HepG2 (cell line): ENCODE measurements around the gene HACD2. TPM values are rescaled to one million over a fixed set of nuclear protein-coding genes. Genes with fewer than 3 reads are reported as not detected.

Experiments used
- ASH2L ChIP-seq: fragments of 300-600, 200-600 bp; sonication (generic); IDR thresholded peaks from 2 replicates; pipeline ENCODE4 v1.7.0; 2017; ENCODE audit warnings: low read depth, mild to moderate bottlenecking, moderate library complexity, mixed read lengths, low read length; ENCODE audit not compliant: insufficient read length
- DRAP1 ChIP-seq: IDR thresholded peaks from 2 replicates; pipeline ENCODE4 v1.6.1; 2016; ENCODE audit warnings: missing genetic modification reagents, missing compliant biosample characterization
- GATAD2A ChIP-seq: IDR thresholded peaks from 2 replicates; pipeline ENCODE4 v1.6.1; 2016
- GLI4 ChIP-seq: sonication (generic); formaldehyde crosslinking; IDR thresholded peaks from 2 replicates; pipeline ENCODE4 v1.5.1; 2020; ENCODE audit warnings: missing genetic modification reagents, mild to moderate bottlenecking, moderate library complexity, borderline replicate concordance
- HMG20B ChIP-seq: conservative IDR thresholded peaks from 2 replicates; pipeline ENCODE4 v1.6.1; 2016; ENCODE audit warnings: missing genetic modification reagents, missing compliant biosample characterization
- KDM5A ChIP-seq: fragments of 200-600 bp; sonication (generic); IDR thresholded peaks from 2 replicates; pipeline ENCODE4 v1.7.0; 2018; ENCODE audit warnings: antibody characterized with exemption, mild to moderate bottlenecking, low read length, borderline replicate concordance
- NCOA2 ChIP-seq: sonication (generic); formaldehyde crosslinking; IDR thresholded peaks from 2 replicates; pipeline ENCODE4 v1.8.0; 2022; ENCODE audit warnings: inconsistent platforms
- NFE2L1 ChIP-seq: sonication (generic); formaldehyde crosslinking; IDR thresholded peaks from 2 replicates; pipeline ENCODE4 v1.4.0; 2020; ENCODE audit warnings: missing genetic modification reagents, mild to moderate bottlenecking, borderline replicate concordance
- PREB ChIP-seq: sonication (generic); formaldehyde crosslinking; IDR thresholded peaks from 2 replicates; pipeline ENCODE4 v1.4.0; 2020; ENCODE audit warnings: missing genetic modification reagents
- SIN3A ChIP-seq: IDR thresholded peaks from 2 replicates; pipeline ENCODE4 v1.6.1; 2011; ENCODE audit warnings: low read depth, mild to moderate bottlenecking, control low read depth, low read length, borderline replicate concordance
- STAG1 ChIP-seq: sonication (generic); formaldehyde crosslinking; IDR thresholded peaks from 2 replicates; pipeline ENCODE4 v1.4.0; 2020; ENCODE audit warnings: missing genetic modification reagents
- YY1 ChIP-seq: IDR thresholded peaks from 2 replicates; pipeline ENCODE4 v1.6.1; 2011; ENCODE audit warnings: low read length, low read depth, moderate library complexity, mild to moderate bottlenecking; ENCODE audit not compliant: insufficient read depth, insufficient replicate concordance
- ZNF136 ChIP-seq: sonication (generic); formaldehyde crosslinking; IDR thresholded peaks from 2 replicates; pipeline ENCODE4 v1.8.1; 2022; ENCODE audit warnings: low read depth, mild to moderate bottlenecking, moderate library complexity, missing genetic modification reagents
- ZNF484 ChIP-seq: sonication (generic); formaldehyde crosslinking; IDR thresholded peaks from 2 replicates; pipeline ENCODE4 v1.5.1; 2020; ENCODE audit warnings: mild to moderate bottlenecking, low read depth, missing genetic modification reagents, borderline replicate concordance
- ZNF546 ChIP-seq: sonication (generic); formaldehyde crosslinking; conservative IDR thresholded peaks from 2 replicates; pipeline ENCODE4 v1.8.1; 2023; ENCODE audit warnings: mild to moderate bottlenecking, missing genetic modification reagents
- ZNF615 ChIP-seq: sonication (generic); formaldehyde crosslinking; IDR thresholded peaks from 2 replicates; pipeline ENCODE4 v1.5.0; 2020; ENCODE audit warnings: mild to moderate bottlenecking, missing genetic modification reagents, borderline replicate concordance
- ZNF639 ChIP-seq: conservative IDR thresholded peaks from 2 replicates; pipeline ENCODE4 v1.6.1; 2018; ENCODE audit warnings: missing genetic modification reagents
- polyA plus RNA-seq, 8 experiments: library from polyadenylated mRNA; depleted of rRNA in 3 of 8; stranded (reverse) in 7 of 8; unstranded in 1 of 8; fragments of >200 nt; fragmentation: Illumina TruSeq in 4 of 8; extraction: Trizol in 4 of 8; gene quantifications; 2 replicates each; pipeline versions ENCODE4 v1.2.1 to v1.2.3, GENCODE V29; 2011 to 2016; ENCODE audit warnings: low read depth in 4 of 8, missing spikeins in 1 of 8, mixed read lengths in 1 of 8; ENCODE audit not compliant: insufficient read depth in 1 of 8
- total RNA-seq, 5 experiments: library from RNA; depleted of rRNA; stranded (reverse); fragments of >200 nt; fragmentation: Illumina TruSeq; extraction: Trizol; gene quantifications; 2 replicates each; pipeline ENCODE4 v1.2.3, GENCODE V29; 2016; ENCODE audit warnings: low read depth in 1 of 5
- TF ChIP-seq, protein P1 (sequence below): sonication (generic); formaldehyde crosslinking; IDR thresholded peaks from 2 replicates; pipeline ENCODE4 v1.5.0; 2020; ENCODE audit warnings: mild to moderate bottlenecking, missing genetic modification reagents
- TF ChIP-seq, protein P2 (sequence below): sonication (generic); formaldehyde crosslinking; conservative IDR thresholded peaks from 2 replicates; pipeline ENCODE4 v1.8.1; 2023; ENCODE audit warnings: missing genetic modification reagents
- TF ChIP-seq, protein P3 (sequence below): sonication (generic); formaldehyde crosslinking; IDR thresholded peaks from 2 replicates; pipeline ENCODE4 v1.4.0; 2020; ENCODE audit warnings: mild to moderate bottlenecking, missing genetic modification reagents, borderline replicate concordance

The HACD2 gene
- total and polyA plus RNA-seq, 2 of the 13 experiments (the other 11 are each of a cell fraction or from before 2014, with no cell fraction given), result 47.0 to 50.4 TPM

GRCh38 chr3:123584284-123584987 is 417 bp downstream of the HACD2 start (continued):
- TF ChIP-seq KDM5A (peak; percentile 71; the same call in 1 of the 2 replicates), HMG20B (CRISPR knock-in tag) (no peak), YY1 (no peak), DRAP1 (CRISPR knock-in tag) (no peak), ASH2L (peak; percentile 60), ZNF546 (no peak), ZNF615 (0 out of 2 replicates have a peak, but pooled peaks have one; percentile 15), GATAD2A (no peak), GLI4 (CRISPR knock-in tag) (peak; percentile 55; the same call in 1 of the 2 replicates), ZNF639 (0 out of 2 replicates have a peak, but pooled peaks have one; percentile 1), ZNF484 (no peak), SIN3A (peak; percentile 33; the same call in 1 of the 2 replicates), PREB (CRISPR knock-in tag) (no peak), NCOA2 (CRISPR knock-in tag) (no peak; the same call in 1 of the 2 replicates), ZNF136 (CRISPR knock-in tag) (no peak), NFE2L1 (CRISPR knock-in tag) (no peak), STAG1 (CRISPR knock-in tag) (peak; percentile 33; the same call in 1 of the 2 replicates)
- TF ChIP-seq, protein P1, sequence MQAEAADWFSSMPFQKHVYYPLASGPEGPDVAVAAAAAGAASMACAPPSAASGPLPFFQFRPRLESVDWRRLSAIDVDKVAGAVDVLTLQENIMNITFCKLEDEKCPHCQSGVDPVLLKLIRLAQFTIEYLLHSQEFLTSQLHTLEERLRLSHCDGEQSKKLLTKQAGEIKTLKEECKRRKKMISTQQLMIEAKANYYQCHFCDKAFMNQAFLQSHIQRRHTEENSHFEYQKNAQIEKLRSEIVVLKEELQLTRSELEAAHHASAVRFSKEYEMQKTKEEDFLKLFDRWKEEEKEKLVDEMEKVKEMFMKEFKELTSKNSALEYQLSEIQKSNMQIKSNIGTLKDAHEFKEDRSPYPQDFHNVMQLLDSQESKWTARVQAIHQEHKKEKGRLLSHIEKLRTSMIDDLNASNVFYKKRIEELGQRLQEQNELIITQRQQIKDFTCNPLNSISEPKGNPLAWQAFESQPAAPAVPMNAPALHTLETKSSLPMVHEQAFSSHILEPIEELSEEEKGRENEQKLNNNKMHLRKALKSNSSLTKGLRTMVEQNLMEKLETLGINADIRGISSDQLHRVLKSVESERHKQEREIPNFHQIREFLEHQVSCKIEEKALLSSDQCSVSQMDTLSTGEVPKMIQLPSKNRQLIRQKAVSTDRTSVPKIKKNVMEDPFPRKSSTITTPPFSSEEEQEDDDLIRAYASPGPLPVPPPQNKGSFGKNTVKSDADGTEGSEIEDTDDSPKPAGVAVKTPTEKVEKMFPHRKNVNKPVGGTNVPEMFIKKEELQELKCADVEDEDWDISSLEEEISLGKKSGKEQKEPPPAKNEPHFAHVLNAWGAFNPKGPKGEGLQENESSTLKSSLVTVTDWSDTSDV (CRISPR knock-in tag), result no peak; the same call in 1 of the 2 replicates
- TF ChIP-seq, protein P2, sequence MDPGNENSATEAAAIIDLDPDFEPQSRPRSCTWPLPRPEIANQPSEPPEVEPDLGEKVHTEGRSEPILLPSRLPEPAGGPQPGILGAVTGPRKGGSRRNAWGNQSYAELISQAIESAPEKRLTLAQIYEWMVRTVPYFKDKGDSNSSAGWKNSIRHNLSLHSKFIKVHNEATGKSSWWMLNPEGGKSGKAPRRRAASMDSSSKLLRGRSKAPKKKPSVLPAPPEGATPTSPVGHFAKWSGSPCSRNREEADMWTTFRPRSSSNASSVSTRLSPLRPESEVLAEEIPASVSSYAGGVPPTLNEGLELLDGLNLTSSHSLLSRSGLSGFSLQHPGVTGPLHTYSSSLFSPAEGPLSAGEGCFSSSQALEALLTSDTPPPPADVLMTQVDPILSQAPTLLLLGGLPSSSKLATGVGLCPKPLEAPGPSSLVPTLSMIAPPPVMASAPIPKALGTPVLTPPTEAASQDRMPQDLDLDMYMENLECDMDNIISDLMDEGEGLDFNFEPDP (CRISPR knock-in tag), result no peak
- TF ChIP-seq, protein P3, sequence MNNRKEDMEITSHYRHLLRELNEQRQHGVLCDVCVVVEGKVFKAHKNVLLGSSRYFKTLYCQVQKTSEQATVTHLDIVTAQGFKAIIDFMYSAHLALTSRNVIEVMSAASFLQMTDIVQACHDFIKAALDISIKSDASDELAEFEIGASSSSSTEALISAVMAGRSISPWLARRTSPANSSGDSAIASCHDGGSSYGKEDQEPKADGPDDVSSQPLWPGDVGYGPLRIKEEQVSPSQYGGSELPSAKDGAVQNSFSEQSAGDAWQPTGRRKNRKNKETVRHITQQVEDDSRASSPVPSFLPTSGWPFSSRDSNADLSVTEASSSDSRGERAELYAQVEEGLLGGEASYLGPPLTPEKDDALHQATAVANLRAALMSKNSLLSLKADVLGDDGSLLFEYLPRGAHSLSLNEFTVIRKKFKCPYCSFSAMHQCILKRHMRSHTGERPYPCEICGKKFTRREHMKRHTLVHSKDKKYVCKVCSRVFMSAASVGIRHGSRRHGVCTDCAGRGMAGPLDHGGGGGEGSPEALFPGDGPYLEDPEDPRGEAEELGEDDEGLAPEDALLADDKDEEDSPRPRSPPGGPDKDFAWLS (CRISPR knock-in tag), result no peak
